ENCODE results near the gene MTIF2.
A peak's percentile ranks its signal among the peaks of the same experiment; 100 is the strongest.
"Not testable (repeated sequence)": the region's sequence is repeated elsewhere in the genome, so short reads cannot be mapped to it uniquely, and the experiment has no call there.

MTIF2 gene, protein sequence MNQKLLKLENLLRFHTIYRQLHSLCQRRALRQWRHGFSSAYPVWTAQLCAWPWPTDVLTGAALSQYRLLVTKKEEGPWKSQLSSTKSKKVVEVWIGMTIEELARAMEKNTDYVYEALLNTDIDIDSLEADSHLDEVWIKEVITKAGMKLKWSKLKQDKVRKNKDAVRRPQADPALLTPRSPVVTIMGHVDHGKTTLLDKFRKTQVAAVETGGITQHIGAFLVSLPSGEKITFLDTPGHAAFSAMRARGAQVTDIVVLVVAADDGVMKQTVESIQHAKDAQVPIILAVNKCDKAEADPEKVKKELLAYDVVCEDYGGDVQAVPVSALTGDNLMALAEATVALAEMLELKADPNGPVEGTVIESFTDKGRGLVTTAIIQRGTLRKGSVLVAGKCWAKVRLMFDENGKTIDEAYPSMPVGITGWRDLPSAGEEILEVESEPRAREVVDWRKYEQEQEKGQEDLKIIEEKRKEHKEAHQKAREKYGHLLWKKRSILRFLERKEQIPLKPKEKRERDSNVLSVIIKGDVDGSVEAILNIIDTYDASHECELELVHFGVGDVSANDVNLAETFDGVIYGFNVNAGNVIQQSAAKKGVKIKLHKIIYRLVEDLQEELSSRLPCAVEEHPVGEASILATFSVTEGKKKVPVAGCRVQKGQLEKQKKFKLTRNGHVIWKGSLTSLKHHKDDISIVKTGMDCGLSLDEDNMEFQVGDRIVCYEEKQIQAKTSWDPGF

DNA sequence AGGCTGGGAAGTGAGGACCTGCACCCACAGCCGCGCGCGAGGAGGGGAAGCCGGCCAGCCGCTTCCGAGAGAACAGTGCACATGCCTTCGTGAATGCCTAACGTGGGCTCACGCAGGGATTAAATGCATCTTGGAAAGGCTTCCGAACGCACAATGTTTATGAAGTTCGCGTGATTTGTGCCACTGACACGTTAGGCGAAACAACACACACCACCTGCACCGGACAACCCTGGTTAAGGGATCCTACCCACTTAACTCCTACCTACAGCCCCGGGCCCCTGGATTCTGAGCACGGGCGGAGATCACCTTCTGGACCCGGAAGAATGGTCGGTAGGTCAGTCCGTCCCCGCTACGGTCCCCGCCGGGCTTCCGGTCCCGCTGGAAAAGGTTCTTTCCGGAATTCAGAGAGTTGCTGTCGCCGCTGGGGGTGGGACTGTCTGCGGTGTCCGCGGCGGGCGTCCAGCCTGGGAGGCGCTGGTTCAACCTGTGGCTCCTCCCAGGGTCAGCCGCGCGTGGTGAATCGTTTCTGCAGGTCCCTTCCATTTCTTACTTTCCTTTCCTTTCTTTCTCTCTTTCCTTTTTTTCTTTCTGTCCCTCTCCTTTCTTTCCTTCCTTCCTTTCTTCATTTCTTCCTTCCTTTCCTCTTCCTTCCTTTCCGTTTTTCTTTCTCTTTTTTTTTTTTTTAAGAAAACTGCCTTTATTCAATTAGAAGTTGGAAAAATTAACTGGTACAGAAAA lies at the start of gene MTIF2:
TSS of gene MTIF2 (minus strand) at position 325 of the 738 bp plus-strand sequence. CDS start 5,373 bp downstream, outside the sequence.
- peak; percentile 94 for DNase-seq (ENCODE audit: low spot score)

DNA sequence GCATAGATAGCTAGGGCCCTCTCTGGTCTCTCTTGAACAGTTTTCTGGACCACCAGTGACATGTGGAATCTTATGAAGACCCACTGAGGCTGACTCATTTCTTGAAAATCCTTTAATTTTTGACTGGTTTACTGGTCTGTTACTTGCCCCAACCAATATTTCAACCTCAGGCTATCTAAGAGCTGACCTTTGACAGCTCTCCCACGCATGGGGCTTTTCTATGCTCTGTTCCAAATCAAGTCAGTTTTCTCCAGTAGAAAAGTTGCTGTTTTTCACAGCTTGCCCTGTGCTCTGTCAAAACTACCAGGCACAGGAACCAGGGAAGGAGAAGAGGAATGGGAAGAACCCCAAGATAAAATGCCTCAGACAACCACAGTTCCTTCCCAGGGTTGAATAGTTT lies 46.0 kb upstream of the MTIF2 start:
- DNase-seq (ENCODE audit: low spot score): no peak

DNA sequence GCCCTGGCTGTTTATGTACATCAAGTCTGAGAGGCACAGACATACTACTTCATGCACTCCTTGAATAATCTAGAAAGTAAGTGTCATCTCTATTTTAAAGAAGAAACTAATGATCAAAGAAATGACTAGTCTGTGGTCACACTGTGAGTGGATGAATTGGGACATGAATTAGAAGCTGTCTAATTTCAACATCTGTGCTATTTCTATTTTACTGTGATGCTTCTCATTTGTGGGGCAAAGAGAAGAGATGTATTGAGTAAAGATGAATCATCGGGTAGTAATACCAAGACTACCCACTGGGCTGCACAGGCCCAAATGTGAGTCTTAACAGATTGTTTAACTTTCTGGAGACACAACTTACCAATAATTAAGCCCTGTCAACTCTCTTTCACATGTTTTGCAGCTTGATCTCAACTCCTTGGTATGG lies 42.4 kb upstream of the MTIF2 start:
- DNase-seq (ENCODE audit: low spot score): peak; percentile 89

DNA sequence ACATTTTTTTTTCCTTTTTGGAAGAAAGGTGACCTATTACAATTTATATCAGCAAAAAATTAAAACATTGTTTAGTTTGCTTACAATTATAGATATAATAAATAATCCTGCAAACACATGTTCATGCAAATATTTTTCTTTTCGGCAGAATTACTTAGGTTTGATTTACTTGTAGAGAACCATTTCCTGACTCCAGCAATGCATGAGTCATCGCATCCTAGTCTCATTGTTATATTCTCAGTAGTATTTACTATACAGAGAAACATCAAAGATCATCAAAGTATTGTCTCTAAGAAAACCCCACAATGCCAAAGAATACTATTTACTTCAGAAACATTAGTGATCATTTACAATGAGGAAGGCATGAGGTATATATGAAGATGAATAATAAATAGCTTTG lies 40.4 kb upstream of the MTIF2 start:
- no peak for DNase-seq (ENCODE audit: low spot score)

DNA sequence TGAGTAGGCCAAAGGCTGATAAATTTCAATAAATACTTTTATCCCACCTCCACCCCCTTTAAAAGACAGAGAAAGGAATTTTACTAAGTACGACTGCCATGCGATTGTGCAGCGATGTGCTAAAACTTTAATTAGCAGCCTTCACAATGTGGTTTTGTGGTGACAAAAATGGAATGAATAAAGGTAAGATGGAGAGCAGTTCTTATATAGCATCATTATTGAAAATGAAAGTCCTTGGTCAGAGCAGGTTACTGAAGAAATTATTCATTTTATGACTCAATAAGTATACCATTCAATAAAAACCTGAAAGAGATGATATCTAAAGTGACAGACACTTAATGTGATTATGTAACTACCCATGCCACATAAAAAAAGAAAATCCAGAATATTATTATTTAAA lies 33.2 kb upstream of the MTIF2 start:
- peak; percentile 77 for DNase-seq (ENCODE audit: low spot score)

DNA sequence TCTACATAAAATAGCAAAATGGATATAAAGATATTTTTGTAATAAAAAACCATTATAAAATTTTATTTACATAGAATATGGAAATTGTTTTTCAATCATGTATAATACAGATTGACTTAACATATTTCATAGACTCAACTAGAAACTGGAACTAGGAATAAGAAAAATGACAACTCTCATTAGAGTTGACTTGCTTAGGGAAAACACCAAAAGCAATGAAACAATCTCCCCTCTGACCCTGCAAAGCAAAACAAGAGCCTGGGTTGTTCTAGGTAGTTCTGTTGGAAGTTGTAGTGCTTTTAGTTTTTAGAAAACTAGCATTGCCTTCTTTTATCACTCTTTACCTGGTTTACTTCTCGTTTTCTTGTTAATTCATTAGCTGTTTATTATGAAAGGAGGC lies 32.2 kb upstream of the MTIF2 start:
- DNase-seq (ENCODE audit: low spot score): no peak

DNA sequence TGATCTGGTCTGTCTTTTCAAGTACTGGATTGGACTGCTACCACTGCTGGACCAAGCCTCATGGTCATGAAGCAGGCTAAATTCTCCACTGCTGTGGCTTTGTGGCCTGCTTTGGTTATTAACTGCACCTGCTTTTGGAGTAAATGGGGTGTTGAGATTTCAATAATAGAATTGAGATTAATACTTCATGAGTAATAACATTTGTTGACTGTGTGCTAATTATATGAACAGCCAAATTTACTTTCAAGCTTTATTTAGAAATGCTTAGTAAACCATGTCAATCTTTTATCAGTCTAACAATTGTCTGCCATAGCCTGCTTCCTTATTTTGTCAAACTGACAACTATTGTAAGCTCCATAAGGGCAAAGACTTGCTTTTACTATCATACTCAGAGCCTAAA lies 27.4 kb upstream of the MTIF2 start:
- no peak for DNase-seq (ENCODE audit: low spot score)

GRCh38 chr2:55283083-55283482 lies 14.1 kb upstream of the MTIF2 start:
- DNase-seq (ENCODE audit: low spot score): no peak

- DNase-seq (ENCODE audit: low spot score): peak; percentile 88
These were observed 13.3 kb upstream of the MTIF2 start for GRCh38 chr2:55282110-55282917.

DNA sequence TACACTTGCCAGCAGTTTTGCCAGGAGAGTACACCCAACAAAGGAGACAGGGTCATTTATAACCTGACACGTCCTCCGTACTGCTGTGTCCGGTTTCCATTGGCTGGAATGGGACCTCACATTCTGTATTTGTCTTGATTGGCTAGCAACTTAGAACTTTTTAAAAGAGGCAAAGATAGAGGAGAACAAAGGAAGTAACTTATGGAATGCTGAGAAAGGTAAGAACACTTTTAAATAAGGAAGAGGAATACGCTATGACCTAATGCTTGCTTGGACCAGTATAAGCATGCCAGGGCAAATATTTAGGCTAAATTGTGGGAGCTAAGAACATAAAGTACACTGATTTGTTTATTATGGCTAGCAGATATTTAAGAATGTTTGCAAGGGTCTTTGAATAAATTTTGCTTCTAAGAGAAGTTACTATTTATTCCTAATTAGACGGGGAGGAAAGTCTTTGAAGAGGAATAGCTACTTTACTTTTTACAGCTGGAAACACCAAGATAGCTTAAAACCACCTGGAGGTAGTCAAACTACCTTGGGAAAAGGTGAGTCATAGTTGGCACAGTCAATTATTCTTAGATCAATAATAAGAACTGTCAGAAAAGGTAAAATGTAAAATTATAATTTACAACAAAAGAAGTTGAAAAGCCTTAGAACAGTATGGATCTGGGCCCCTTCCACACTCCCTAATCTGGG lies 12.0 kb upstream of the MTIF2 start:
- DNase-seq (ENCODE audit: low spot score): not testable (repeated sequence)

DNA sequence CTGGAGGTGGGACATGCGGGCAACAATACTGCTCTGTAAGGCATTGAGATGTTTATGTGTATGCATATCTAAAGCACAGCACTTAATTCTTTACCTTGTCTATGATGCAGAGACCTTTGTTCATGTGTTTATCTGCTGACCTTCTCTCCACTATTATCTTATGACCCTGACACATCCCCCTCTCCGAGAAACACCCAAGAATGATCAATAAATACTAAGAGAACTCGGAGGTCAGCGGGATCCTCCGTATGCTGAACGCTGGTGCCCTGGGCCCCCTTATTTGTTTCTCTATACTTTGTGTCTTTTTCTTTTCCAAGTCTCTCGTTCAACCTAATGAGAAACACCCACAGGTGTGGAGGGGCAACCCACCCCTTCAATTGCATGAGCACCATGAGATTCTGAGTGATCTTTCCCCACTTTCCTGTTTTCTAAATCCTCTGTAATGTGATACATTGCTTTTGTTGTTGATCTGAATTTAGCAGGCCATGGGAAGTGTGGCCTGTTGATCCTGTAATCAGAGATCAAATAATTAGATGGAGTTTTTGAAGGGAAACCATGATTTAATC lies 10.9 kb upstream of the MTIF2 start:
- DNase-seq (ENCODE audit: low spot score): not testable (repeated sequence)

- not testable (repeated sequence) for DNase-seq (ENCODE audit: low spot score)
These were observed 10.3 kb upstream of the MTIF2 start for GRCh38 chr2:55279214-55279835.

DNA sequence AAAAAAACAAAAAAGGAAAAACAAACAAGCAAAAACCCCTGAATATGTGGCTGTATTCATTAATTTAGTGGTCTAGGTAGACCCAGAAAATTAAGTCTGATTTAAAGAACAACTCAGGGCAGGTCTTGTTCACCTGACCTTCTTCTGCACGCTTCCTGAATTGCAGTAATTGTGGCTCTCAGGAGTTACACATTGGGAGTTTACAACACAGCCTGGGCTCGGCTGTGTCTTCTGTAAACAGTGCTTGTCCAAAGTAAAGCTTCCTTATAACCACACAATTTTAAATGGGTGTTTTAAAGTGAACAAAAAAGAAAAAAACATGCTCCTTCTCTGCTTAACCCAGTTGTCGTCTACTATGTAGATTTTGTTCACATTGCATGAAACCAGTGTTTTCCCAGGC lies 8.3 kb upstream of the MTIF2 start:
- DNase-seq (ENCODE audit: low spot score): no peak

DNA sequence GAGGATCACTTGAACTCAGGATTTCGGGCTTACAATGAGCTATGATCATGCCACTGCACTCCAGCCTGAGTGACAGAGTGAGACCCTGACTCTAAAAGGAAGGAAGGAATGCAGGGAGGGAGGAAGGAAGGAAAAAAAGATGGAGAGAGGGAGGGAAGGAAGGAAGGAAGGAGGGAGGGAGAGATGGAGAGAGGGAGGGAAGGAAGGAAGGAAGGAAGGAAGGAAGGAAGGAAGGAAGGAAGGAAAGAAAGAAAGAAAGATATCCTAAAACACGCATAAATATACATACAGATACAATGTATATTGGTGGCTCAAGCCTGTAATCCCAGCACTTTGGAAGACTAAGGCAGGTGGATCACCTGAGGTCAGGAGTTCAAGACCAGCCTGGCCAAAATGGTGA lies 5.3 kb upstream of the MTIF2 start:
- DNase-seq (ENCODE audit: low spot score): not testable (repeated sequence)

GRCh38 chr2:55269645-55269990 lies 587 bp upstream of the MTIF2 start:
- no peak for DNase-seq (ENCODE audit: low spot score)

DNA sequence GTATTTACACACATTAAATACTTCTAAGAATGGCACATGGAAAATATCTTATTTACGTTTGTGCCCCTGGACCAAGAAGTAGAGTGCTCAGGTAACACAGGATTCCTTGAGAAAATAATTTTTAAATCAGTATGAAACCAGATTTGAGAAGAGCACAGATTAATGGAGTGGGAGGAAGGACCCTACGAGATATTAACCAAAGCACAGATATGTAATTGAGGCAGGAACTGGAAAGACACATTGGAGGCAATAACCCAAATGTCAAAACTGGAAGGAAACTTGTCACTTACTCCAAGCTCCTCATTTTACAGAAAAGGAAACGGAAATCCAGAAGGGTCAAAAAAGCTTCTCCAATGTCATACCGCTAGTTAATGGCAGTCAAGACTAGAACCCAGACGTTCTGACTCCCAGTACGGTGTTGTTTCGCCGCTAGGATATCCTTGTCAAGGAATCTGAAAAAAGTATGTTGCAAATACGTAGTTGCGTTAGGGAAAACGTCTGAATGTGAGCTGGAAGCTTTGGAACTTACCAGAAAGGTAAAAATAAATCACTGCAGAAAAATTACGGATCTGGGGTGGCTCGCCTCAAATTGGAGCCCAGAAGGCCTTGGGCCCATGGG lies 634 bp downstream of the MTIF2 start:
- DNase-seq (ENCODE audit: low spot score): peak; percentile 17

GRCh38 chr2:55259586-55259985 lies 9.4 kb downstream of the MTIF2 start:
- DNase-seq (ENCODE audit: low spot score): not testable (repeated sequence)

- no peak for DNase-seq (ENCODE audit: low spot score)
These were observed 16.2 kb downstream of the MTIF2 start for GRCh38 chr2:55252832-55253231.

GRCh38 chr2:55247025-55247424 lies 22.0 kb downstream of the MTIF2 start:
- no peak for DNase-seq (ENCODE audit: low spot score)

DNA sequence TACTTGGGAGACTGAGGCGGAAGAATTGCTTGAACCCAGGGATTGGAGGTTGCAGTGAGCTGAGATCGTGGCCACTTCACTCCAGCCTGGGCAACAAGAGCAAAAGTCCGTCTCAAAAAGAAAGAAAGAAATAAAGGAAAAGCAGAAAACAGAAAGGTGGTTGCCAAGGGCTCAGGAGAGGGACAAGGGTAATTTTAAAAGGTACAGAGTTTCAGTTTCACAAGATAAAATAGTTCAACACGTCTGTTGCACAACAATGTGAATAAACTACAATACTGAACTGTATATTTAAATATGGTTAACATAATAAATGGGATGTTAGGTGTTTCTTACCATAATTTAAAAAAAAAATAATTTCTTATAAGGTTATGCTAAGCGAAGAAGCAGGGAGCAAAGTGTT lies 23.6 kb downstream of the MTIF2 start:
- no peak for DNase-seq (ENCODE audit: low spot score)
